Endodermal cell (in vitro differentiated cells): ENCODE results near the gene FAM83F. TPM values are rescaled to one million over a fixed set of nuclear protein-coding genes. Genes with fewer than 3 reads are reported as not detected.

Experiments
- DNase-seq: peaks from one replicate; pipeline ENCODE4 v3.0.0-alpha.2; 2017
- H3K27ac ChIP-seq: 2 replicates; pipeline ENCODE4 v1.5.1; 2013; ENCODE audit warnings: mild to moderate bottlenecking, low read depth, low read length, moderate library complexity
- H3K27me3 ChIP-seq: 2 replicates; pipeline ENCODE4 v1.6.1; 2013; ENCODE audit warnings: mild to moderate bottlenecking, low read length, moderate library complexity; ENCODE audit not compliant: insufficient read depth, control insufficient read depth, poor library complexity, severe bottlenecking
- H3K36me3 ChIP-seq: 2 replicates; pipeline ENCODE4 v1.7.0; 2013; ENCODE audit warnings: mild to moderate bottlenecking, low read length, moderate library complexity; ENCODE audit not compliant: control insufficient read depth, insufficient read depth
- H3K4me1 ChIP-seq: one replicate; pipeline ENCODE4 v1.7.0; 2013; ENCODE audit warnings: low read length; ENCODE audit not compliant: control insufficient read depth, insufficient read depth
- H3K4me3 ChIP-seq: 2 replicates; pipeline ENCODE4 v1.5.1; 2013; ENCODE audit warnings: mild to moderate bottlenecking, low read length, moderate library complexity
- H3K9ac ChIP-seq: 2 replicates; pipeline ENCODE4 v1.6.1; 2013; ENCODE audit warnings: mild to moderate bottlenecking, low read length, moderate library complexity; ENCODE audit not compliant: poor library complexity, severe bottlenecking; ENCODE audit errors: extremely low read depth
- H3K9me3 ChIP-seq: 2 replicates; pipeline ENCODE4 v1.6.1; 2013; ENCODE audit warnings: mild to moderate bottlenecking, low read length, moderate library complexity; ENCODE audit not compliant: control insufficient read depth
- H3K27ac Mint-ChIP-seq: 2 replicates; pipeline ENCODE4 v1.8.0; 2020; ENCODE audit warnings: mixed read lengths
- H3K27me3 Mint-ChIP-seq: 2 replicates; pipeline ENCODE4 v1.8.0; 2021; ENCODE audit warnings: mild to moderate bottlenecking, mixed read lengths; ENCODE audit not compliant: insufficient read depth
- H3K36me3 Mint-ChIP-seq: 2 replicates; pipeline ENCODE4 v1.8.0; 2020; ENCODE audit warnings: low read depth, mixed read lengths
- H3K4me1 Mint-ChIP-seq: 2 replicates; pipeline ENCODE4 v1.8.0; 2020; ENCODE audit warnings: mixed read lengths
- H3K4me3 Mint-ChIP-seq: 2 replicates; pipeline ENCODE4 v1.8.0; 2020; ENCODE audit warnings: mild to moderate bottlenecking, moderate library complexity, mixed read lengths
- H3K9me3 Mint-ChIP-seq: 2 replicates; pipeline ENCODE4 v1.8.0; 2020; ENCODE audit warnings: mild to moderate bottlenecking, mixed read lengths
- CTCF ChIP-seq: fragments of 200-600 bp; sonication (generic); conservative IDR thresholded peaks from 2 replicates; pipeline ENCODE4 v1.5.0; 2021; ENCODE audit warnings: antibody characterized with exemption, mild to moderate bottlenecking
- WGBS, 2 experiments: methylation state at CpG; one replicate each; pipeline versions ENCODE4 v1.1.5 to v1.1.7; 2013; ENCODE audit warnings: missing lambda C conversion rate in 2 of 2, mixed read lengths in 1 of 2; ENCODE audit not compliant: insufficient coverage in 1 of 2, insufficient read length in 1 of 2; 5-methylcytosine and 5-hydroxymethylcytosine counted together
- total RNA-seq, 2 donors: library from RNA; stranded (reverse); fragmentation: NEBNext Ultra II Directional in 1 of 2; extraction: Animal tissue kit (Norgen Biotek cat#: 25700) in 1 of 2; gene quantifications; 2 replicates in 1 of 2; 3 replicates in 1 of 2; pipeline ENCODE4 v1.2.1, GENCODE V29; 2021

The FAM83F gene
- total RNA-seq, 2 donors from 2014 or later = 18.9 to 34.1 TPM

DNA sequence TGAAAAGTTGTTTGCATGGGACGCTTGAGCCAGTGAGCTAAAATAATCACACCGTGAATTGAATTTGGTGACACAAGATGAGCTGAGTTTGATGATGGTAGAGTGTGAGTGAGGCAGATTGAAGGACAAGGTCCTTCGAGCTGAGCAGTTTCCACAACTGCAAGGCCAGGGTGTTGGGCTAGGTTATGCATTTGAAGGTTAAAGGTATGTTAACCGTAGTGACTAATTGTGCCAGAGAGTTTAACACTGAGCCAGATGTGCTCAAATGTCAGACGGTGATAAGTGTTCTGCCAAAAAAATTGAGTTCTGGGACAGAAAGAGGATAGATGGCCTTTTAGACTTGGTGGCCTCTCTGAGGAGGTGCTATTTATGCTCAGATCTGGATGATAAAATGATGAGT, 89.5 kb downstream of the FAM83F start:
- Histone ChIP-seq H3K9ac (no peak overlapping the region), H3K36me3 (no peaks in the 10 kb centered on the region), H3K4me3 (no peak overlapping the region), H3K27me3 (no peaks in the 10 kb centered on the region), H3K4me1 (no peaks in the 10 kb centered on the region), H3K9me3 (no peaks in the 10 kb centered on the region), H3K27ac (no peak overlapping the region)
- no peaks in the 10 kb centered on the region for H3K36me3 Mint-ChIP-seq
- peaks cover 6% of the 10 kb centered on the region for H3K4me1 Mint-ChIP-seq
- no peaks in the 10 kb centered on the region for H3K27me3 Mint-ChIP-seq
- H3K27ac Mint-ChIP-seq = no peak overlapping the region
- no peak for DNase-seq
- no peak for TF ChIP-seq CTCF
- 92% methylated on average over 5 of the region's 5 CpGs for WGBS, 2 experiments
- H3K4me3 Mint-ChIP-seq = no peak overlapping the region
- H3K9me3 Mint-ChIP-seq = no peaks in the 10 kb centered on the region

DNA sequence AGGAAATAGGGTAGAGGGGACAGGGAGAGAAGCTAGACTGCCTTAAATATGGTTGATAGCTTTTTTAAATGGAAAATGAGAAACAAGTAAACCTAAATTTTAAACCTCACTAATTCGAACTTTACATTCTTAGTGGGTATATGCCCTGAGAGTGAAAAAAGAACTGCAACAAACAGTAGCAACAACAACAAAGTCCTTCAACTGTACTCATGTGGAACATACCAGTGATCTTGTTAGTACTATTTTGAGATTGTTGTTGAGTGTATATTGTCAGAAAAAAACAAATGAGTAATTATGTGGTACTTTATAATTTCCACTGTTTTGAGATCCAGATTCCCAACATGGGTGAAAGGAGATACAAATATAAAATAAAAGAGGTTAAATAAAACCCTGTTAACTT, 94.1 kb downstream of the FAM83F start:
- Histone ChIP-seq H3K4me3 (no peak overlapping the region), H3K9ac (no peak overlapping the region), H3K9me3 (no peaks in the 10 kb centered on the region), H3K36me3 (no peaks in the 10 kb centered on the region), H3K27ac (no peak overlapping the region), H3K4me1 (no peaks in the 10 kb centered on the region), H3K27me3 (no peaks in the 10 kb centered on the region)
- DNase-seq = no peak
- no peak overlapping the region for H3K27ac Mint-ChIP-seq
- H3K4me3 Mint-ChIP-seq = no peak overlapping the region
- no peaks in the 10 kb centered on the region for H3K9me3 Mint-ChIP-seq
- no peaks in the 10 kb centered on the region for H3K27me3 Mint-ChIP-seq
- TF ChIP-seq CTCF = no peak
- H3K4me1 Mint-ChIP-seq = peaks cover 2% of the 10 kb centered on the region
- WGBS, 2 experiments = no CpG with 5 or more reads among the region's 1 CpG
- peaks cover 3% of the 10 kb centered on the region for H3K36me3 Mint-ChIP-seq

Other genes starting within 250 kb of the FAM83F start
- gene ENTHD1, start 101.2 kb upstream of the FAM83F start, total RNA-seq = not detected
- under 1 TPM; 0.11 to 0.92 TPM for gene GRAP2, start 93.9 kb upstream of the FAM83F start, total RNA-seq
- gene TMA7B, start 34.6 kb upstream of the FAM83F start, total RNA-seq = not detected
- 10 to 100 TPM; 57.5 to 62.5 TPM for gene TNRC6B, start 183.0 kb downstream of the FAM83F start, total RNA-seq